ENCODE measurements around the gene SIVA1.

SIVA1 gene

DNA sequence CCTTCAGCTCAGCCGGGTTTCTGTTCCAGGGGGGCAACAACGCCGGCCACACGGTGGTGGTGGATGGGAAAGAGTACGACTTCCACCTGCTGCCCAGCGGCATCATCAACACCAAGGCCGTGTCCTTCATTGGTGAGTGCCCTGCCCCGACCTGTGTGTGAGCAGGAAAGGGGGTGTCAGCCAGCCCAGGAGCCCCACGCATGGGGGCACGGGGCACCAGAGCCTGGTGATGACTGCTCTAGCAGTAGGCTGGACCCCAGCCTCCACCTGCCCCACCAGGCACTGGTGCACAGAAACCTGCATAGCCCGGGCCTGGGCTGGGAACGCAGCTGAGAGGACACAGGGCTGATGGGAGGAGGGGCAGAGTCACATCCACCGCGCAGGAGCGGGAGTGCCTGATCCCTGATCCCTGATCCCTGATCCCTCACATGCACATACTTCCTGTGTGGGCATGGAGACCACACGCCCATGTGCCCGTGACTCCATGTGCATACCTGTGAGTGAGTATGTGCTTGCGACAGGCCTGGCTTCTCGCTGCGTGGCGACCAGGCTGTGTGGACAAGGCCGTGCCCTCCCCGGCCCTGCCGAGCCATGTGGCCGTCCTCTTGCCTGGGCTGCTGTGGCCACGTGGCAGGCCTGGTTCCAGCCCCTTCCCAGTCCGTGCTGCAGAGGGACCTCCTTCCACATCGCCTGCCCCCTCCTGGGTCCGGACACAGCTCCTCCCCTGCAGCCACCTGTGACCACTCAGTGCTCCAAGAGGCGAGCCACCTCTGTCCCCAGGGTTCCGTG lies 17.8 kb upstream of the SIVA1 start:
- no peak overlapping the region for H3K27ac ChIP-seq (ENCODE audit: low read depth in 2 of 2, low read length in 2 of 2)
- peaks cover 20 to 23% of the 10 kb centered on the region in 2 donors for H3K4me1 ChIP-seq (ENCODE audit: control insufficient read depth in 2 of 2, insufficient read depth in 2 of 2, low read length in 2 of 2)
- H3K4me3 ChIP-seq (ENCODE audit: low read length in 2 of 2): no peak overlapping the region
- H3K27me3 ChIP-seq (ENCODE audit: control insufficient read depth in 2 of 2, insufficient read depth in 2 of 2, low read length in 2 of 2): no peaks in the 10 kb centered on the region
- no peak overlapping the region for H3K9ac ChIP-seq (ENCODE audit: low read depth in 1 of 2, low read length in 2 of 2)
- no peaks in the 10 kb centered on the region for H3K36me3 ChIP-seq (ENCODE audit: control insufficient read depth in 2 of 2, insufficient read depth in 2 of 2, low read length in 2 of 2)
- no peaks in the 10 kb centered on the region for H3K9me3 ChIP-seq (ENCODE audit: control insufficient read depth in 2 of 2, low read length in 2 of 2)

GRCh38 chr14:104735830-104736642 lies 16.9 kb upstream of the SIVA1 start:
- H3K4me1 ChIP-seq (ENCODE audit: control insufficient read depth in 2 of 2, insufficient read depth in 2 of 2, low read length in 2 of 2): peaks cover 20 to 23% of the 10 kb centered on the region in 2 donors
- H3K4me3 ChIP-seq (ENCODE audit: low read length in 2 of 2): no peak overlapping the region

DNA sequence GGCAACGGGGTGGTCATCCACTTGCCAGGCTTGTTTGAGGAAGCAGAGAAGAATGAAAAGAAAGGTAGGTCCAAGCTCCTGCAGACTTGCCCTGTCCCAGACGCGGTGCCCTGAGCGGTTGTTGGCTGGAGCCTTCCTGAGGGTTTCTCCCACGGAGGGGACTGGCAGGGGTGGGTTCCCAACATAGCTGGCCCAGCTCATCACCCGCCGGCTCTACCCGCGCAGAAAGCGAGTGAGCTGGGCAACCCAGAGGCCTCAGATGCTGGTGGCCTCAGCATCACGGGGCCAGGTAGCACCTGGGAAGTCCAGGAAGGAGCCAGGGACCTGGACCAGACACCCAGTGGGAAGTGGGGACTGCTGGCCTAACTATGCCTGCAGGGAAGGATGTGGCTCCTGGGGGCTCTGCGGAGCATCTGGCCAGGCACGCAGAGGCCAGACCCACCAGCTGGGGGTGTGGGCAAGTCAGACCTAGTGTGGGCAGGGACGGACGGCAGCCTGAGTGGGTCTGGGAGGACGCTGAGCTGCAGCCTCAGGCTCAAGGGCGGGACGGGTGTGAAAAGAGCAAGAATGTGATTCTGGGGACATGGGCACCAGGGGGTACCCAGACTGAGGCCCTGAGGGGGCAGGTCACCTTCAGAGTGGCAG lies 14.4 kb upstream of the SIVA1 start:
- no peaks in the 10 kb centered on the region for H3K27me3 ChIP-seq (ENCODE audit: control insufficient read depth in 2 of 2, insufficient read depth in 2 of 2, low read length in 2 of 2)
- H3K4me3 ChIP-seq (ENCODE audit: low read length in 2 of 2): no peak overlapping the region
- peaks cover 2 to 8% of the 10 kb centered on the region in 2 donors for H3K4me1 ChIP-seq (ENCODE audit: control insufficient read depth in 2 of 2, insufficient read depth in 2 of 2, low read length in 2 of 2)
- H3K27ac ChIP-seq (ENCODE audit: low read depth in 2 of 2, low read length in 2 of 2): no peak overlapping the region
- H3K9me3 ChIP-seq (ENCODE audit: control insufficient read depth in 2 of 2, low read length in 2 of 2): no peaks in the 10 kb centered on the region
- H3K9ac ChIP-seq (ENCODE audit: low read depth in 1 of 2, low read length in 2 of 2): no peak overlapping the region
- no peaks in the 10 kb centered on the region for H3K36me3 ChIP-seq (ENCODE audit: control insufficient read depth in 2 of 2, insufficient read depth in 2 of 2, low read length in 2 of 2)

More at GRCh38 chr14:104735830-104736642, 16.9 kb upstream of the SIVA1 start:
- H3K27me3 ChIP-seq (ENCODE audit: control insufficient read depth in 2 of 2, insufficient read depth in 2 of 2, low read length in 2 of 2): no peaks in the 10 kb centered on the region
- no peaks in the 10 kb centered on the region for H3K9me3 ChIP-seq (ENCODE audit: control insufficient read depth in 2 of 2, low read length in 2 of 2)
- no peaks in the 10 kb centered on the region for H3K36me3 ChIP-seq (ENCODE audit: control insufficient read depth in 2 of 2, insufficient read depth in 2 of 2, low read length in 2 of 2)
- peak overlapping the region in 1 of 2 donors; percentile 38 for H3K27ac ChIP-seq (ENCODE audit: low read depth in 2 of 2, low read length in 2 of 2)
- H3K9ac ChIP-seq (ENCODE audit: low read depth in 1 of 2, low read length in 2 of 2): no peak overlapping the region

- Histone ChIP-seq H3K27me3 (ENCODE audit: control insufficient read depth in 2 of 2, insufficient read depth in 2 of 2, low read length in 2 of 2) (no peaks in the 10 kb centered on the region), H3K36me3 (ENCODE audit: control insufficient read depth in 2 of 2, insufficient read depth in 2 of 2, low read length in 2 of 2) (no peaks in the 10 kb centered on the region), H3K4me1 (ENCODE audit: control insufficient read depth in 2 of 2, insufficient read depth in 2 of 2, low read length in 2 of 2) (peaks cover 0 to 7% of the 10 kb centered on the region in 2 donors), H3K9ac (ENCODE audit: low read depth in 1 of 2, low read length in 2 of 2) (no peak overlapping the region), H3K4me3 (ENCODE audit: low read length in 2 of 2) (no peak overlapping the region), H3K9me3 (ENCODE audit: control insufficient read depth in 2 of 2, low read length in 2 of 2) (no peaks in the 10 kb centered on the region), H3K27ac (ENCODE audit: low read depth in 2 of 2, low read length in 2 of 2) (no peak overlapping the region)
Measured at GRCh38 chr14:104739026-104739425, 13.9 kb upstream of the SIVA1 start.

DNA sequence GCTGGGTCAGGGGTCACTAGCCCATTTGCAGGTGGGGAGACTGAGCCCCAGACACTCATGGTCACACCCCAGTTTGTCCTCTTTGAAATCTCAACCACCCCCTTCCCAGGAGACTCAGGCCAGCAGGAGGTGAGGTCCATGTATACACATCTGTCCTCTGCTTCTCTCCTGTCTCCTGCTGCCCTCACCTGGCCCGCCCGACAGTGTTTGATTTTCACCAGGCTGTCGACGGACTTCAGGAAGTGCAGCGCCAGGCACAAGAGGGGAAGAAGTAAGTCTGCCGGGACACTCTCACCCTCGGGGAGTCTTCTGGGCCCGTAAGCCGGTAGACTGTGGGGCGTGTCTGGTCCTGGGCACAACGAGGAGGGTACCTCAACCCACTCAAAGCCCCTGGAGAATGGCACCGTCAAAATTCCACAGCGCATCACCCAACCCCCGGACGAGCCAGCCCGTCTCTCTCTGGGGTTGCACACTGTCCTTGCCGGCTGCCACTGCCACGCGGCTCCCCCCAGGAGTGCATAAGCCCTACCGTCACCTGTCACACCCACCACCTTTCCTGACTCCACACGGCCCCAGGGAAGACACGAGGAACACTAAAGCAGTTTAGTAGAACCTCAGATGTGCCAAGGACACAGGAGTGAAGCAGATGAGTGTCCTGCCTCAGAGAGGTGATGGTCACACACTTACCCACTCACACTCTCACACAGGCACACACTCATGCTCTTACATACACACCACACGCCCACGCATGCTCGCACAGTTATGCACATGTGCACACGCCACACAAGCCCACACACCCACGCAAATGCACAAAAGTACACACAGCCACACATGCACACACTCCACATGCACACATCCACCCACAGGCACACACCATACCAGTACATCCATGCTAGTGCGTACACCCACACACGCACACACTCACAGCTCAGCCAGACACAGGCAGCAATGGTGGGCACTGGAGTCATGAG lies 13.1 kb upstream of the SIVA1 start:
- no peak overlapping the region for H3K4me3 ChIP-seq (ENCODE audit: low read length in 2 of 2)
- H3K36me3 ChIP-seq (ENCODE audit: control insufficient read depth in 2 of 2, insufficient read depth in 2 of 2, low read length in 2 of 2): no peaks in the 10 kb centered on the region
- no peak overlapping the region for H3K9ac ChIP-seq (ENCODE audit: low read depth in 1 of 2, low read length in 2 of 2)
- H3K27me3 ChIP-seq (ENCODE audit: control insufficient read depth in 2 of 2, insufficient read depth in 2 of 2, low read length in 2 of 2): no peaks in the 10 kb centered on the region
- H3K4me1 ChIP-seq (ENCODE audit: control insufficient read depth in 2 of 2, insufficient read depth in 2 of 2, low read length in 2 of 2): peaks cover 0 to 7% of the 10 kb centered on the region in 2 donors
- no peak overlapping the region for H3K27ac ChIP-seq (ENCODE audit: low read depth in 2 of 2, low read length in 2 of 2)
- H3K9me3 ChIP-seq (ENCODE audit: control insufficient read depth in 2 of 2, low read length in 2 of 2): no peaks in the 10 kb centered on the region

DNA sequence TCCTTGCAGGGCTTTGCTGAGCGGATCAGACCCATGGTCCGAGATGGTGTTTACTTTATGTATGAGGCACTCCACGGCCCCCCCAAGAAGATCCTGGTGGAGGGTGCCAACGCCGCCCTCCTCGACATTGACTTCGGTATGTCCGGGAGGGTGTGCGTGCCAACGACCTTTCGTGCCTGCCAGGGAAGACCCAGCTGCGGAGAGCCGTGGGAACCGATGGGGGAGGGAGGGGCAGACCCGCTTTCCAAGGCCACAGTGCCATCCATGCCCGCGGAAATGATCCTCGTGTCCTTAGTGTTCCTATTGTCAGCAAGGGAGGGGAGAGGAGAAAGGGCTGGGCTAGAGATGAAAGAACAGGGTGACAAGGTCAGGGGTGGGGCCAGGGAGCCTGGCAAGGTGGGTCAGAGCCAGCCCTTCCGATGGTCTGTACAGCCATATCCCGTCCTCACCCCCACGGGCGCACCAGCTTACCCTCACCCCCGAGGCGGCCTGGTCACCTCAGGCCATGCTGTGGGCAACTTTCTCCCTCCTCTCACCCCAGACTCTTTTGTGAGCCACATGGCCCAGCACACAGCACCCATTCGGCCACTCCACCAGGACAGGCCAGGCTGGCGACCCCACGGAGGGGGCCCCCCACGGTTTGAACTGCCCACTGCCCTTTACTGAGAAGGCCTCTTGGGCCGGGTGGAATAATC lies 11.7 kb upstream of the SIVA1 start:
- Histone ChIP-seq H3K36me3 (ENCODE audit: control insufficient read depth in 2 of 2, insufficient read depth in 2 of 2, low read length in 2 of 2) (no peaks in the 10 kb centered on the region), H3K27me3 (ENCODE audit: control insufficient read depth in 2 of 2, insufficient read depth in 2 of 2, low read length in 2 of 2) (no peaks in the 10 kb centered on the region), H3K27ac (ENCODE audit: low read depth in 2 of 2, low read length in 2 of 2) (no peak overlapping the region), H3K9ac (ENCODE audit: low read depth in 1 of 2, low read length in 2 of 2) (no peak overlapping the region), H3K9me3 (ENCODE audit: control insufficient read depth in 2 of 2, low read length in 2 of 2) (no peaks in the 10 kb centered on the region), H3K4me1 (ENCODE audit: control insufficient read depth in 2 of 2, insufficient read depth in 2 of 2, low read length in 2 of 2) (peaks cover 4% of the 10 kb centered on the region in 2 donors), H3K4me3 (ENCODE audit: low read length in 2 of 2) (no peak overlapping the region)

DNA sequence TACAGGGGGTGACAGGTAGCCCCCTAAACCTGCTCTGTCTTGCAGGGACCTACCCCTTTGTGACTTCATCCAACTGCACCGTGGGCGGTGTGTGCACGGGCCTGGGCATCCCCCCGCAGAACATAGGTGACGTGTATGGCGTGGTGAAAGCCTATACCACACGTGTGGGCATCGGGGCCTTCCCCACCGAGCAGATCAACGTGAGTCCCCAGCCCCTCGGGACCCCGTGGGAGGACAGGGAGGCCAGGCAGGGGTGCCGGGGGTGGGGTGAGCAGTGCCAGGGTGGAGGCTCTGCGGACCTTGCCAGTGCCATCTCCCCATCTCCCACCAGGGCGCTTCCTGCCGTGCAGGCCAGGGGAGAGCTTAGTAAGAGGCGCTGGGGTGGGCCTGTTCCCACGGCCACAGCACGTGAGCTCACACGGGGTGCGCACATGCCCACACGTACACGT lies 11.1 kb upstream of the SIVA1 start:
- no peaks in the 10 kb centered on the region for H3K36me3 ChIP-seq (ENCODE audit: control insufficient read depth in 2 of 2, insufficient read depth in 2 of 2, low read length in 2 of 2)
- no peak overlapping the region for H3K27ac ChIP-seq (ENCODE audit: low read depth in 2 of 2, low read length in 2 of 2)
- H3K27me3 ChIP-seq (ENCODE audit: control insufficient read depth in 2 of 2, insufficient read depth in 2 of 2, low read length in 2 of 2): no peaks in the 10 kb centered on the region
- no peak overlapping the region for H3K4me3 ChIP-seq (ENCODE audit: low read length in 2 of 2)
- H3K9me3 ChIP-seq (ENCODE audit: control insufficient read depth in 2 of 2, low read length in 2 of 2): no peaks in the 10 kb centered on the region
- H3K4me1 ChIP-seq (ENCODE audit: control insufficient read depth in 2 of 2, insufficient read depth in 2 of 2, low read length in 2 of 2): peaks cover 6 to 10% of the 10 kb centered on the region in 2 donors
- H3K9ac ChIP-seq (ENCODE audit: low read depth in 1 of 2, low read length in 2 of 2): no peak overlapping the region

DNA sequence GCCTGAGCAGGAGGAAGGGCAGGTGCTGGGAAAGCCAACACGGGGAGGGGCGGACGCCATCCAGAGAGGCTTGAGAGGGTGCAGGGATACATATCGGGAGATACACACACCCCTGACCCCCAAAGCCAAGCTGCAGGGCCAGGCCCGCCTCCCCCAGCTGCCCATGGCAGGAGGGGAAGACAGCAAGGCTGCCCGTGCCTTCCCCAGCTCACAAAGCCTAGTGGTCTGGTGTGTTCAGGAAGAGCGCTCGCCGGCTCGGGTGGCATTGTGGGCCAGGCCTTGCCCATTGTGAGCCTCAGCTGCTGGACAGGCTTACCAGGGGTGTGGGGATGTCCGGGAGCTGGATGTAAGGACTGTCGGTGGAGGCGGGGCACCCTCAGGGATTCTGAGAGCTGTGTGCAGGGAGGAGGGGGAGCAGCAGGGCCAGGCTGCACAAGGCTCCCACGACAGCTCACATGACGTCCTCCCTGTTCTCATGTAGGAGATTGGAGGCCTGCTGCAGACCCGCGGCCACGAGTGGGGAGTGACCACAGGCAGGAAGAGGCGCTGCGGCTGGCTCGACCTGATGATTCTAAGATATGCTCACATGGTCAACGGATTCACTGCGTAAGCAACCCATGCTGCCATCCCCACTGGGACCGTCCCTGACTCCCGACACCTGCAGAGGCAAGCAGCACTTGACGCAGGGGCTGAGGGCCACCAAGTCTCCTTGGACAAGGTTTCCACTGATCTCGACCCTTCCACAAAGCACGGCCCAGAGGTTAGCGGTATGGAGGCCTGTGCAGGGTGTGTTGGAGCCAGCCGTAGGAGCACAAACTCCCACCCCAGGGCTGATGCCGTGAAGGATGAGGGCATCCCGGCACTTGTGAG lies 10.1 kb upstream of the SIVA1 start:
- H3K9me3 ChIP-seq (ENCODE audit: control insufficient read depth in 2 of 2, low read length in 2 of 2): no peaks in the 10 kb centered on the region
- no peak overlapping the region for H3K9ac ChIP-seq (ENCODE audit: low read depth in 1 of 2, low read length in 2 of 2)
- H3K27ac ChIP-seq (ENCODE audit: low read depth in 2 of 2, low read length in 2 of 2): no peak overlapping the region

More for the DNA sequence above, 10.1 kb upstream of the SIVA1 start:
- Histone ChIP-seq H3K4me1 (ENCODE audit: control insufficient read depth in 2 of 2, insufficient read depth in 2 of 2, low read length in 2 of 2) (peaks cover 11 to 19% of the 10 kb centered on the region in 2 donors), H3K36me3 (ENCODE audit: control insufficient read depth in 2 of 2, insufficient read depth in 2 of 2, low read length in 2 of 2) (no peaks in the 10 kb centered on the region), H3K27me3 (ENCODE audit: control insufficient read depth in 2 of 2, insufficient read depth in 2 of 2, low read length in 2 of 2) (no peaks in the 10 kb centered on the region), H3K4me3 (ENCODE audit: low read length in 2 of 2) (no peak overlapping the region)

Measured in mucosa of rectum (tissue), 2 donors.